ENCODE results near the gene DYNLT2.

DNA sequence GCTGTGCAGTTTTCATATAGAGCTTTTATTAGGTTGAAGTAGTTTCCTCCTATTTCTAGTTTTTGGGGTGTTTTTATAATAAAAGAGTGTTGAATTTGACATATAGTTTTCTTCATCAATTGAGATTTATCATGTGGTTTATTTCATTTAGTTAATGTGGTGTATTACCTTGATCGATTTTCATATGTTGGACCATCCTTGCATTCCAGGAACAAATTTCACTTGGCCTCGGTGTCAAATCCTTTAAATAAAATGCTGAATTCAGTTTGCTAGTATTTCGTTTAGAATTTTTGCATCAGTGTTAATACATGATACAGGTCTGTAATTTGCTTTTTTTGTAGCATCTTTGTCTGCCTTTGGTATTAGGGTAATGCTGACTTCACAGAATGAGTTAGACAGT is 6.0 kb downstream of the DYNLT2 start:
- TF ChIP-seq, protein P1, sequence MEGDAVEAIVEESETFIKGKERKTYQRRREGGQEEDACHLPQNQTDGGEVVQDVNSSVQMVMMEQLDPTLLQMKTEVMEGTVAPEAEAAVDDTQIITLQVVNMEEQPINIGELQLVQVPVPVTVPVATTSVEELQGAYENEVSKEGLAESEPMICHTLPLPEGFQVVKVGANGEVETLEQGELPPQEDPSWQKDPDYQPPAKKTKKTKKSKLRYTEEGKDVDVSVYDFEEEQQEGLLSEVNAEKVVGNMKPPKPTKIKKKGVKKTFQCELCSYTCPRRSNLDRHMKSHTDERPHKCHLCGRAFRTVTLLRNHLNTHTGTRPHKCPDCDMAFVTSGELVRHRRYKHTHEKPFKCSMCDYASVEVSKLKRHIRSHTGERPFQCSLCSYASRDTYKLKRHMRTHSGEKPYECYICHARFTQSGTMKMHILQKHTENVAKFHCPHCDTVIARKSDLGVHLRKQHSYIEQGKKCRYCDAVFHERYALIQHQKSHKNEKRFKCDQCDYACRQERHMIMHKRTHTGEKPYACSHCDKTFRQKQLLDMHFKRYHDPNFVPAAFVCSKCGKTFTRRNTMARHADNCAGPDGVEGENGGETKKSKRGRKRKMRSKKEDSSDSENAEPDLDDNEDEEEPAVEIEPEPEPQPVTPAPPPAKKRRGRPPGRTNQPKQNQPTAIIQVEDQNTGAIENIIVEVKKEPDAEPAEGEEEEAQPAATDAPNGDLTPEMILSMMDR (IDR thresholded peaks at IDR 0.05): no peak
- TF ChIP-seq POLR2A (IDR thresholded peaks at IDR 0.05): no peak
